Ovary (tissue), 9 donors: Measurements from ENCODE around the gene DRC3. TPM values are rescaled to one million over a fixed set of nuclear protein-coding genes. Genes with fewer than 3 reads are reported as not detected.

Experiments used
- DNase-seq, 5 donors: peaks; one replicate each; pipeline ENCODE4 v3.0.0-alpha.2; 2019 to 2020
- H3K27ac ChIP-seq, 2 donors: fragments of 200-600 bp; one replicate each; pipeline versions ENCODE4 v1.5.1 to v1.8.0; 2019 to 2022
- H3K27me3 ChIP-seq: fragments of 200-600 bp; one replicate; pipeline ENCODE4 v1.8.0; 2022
- H3K36me3 ChIP-seq: fragments of 200-600 bp; sonication (generic); one replicate; pipeline ENCODE4 v1.5.1; 2019
- H3K4me1 ChIP-seq: one replicate; pipeline ENCODE4 v1.8.1; 2013; ENCODE audit warnings: mild to moderate bottlenecking, moderate library complexity; ENCODE audit not compliant: insufficient read depth
- H3K4me3 ChIP-seq: fragments of 200-600 bp; sonication (generic); one replicate; pipeline ENCODE4 v1.5.1; 2017
- H3K9me3 ChIP-seq, 2 donors: fragments of 200-600 bp in 1 of 2; sonication (generic) in 1 of 2; one replicate each; pipeline versions ENCODE4 v1.5.1 to v1.8.1; 2013 to 2019; ENCODE audit warnings: mild to moderate bottlenecking in 1 of 2, moderate library complexity in 1 of 2
- EP300 ChIP-seq: sonication (generic); formaldehyde crosslinking; IDR thresholded peaks from one replicate; pipeline ENCODE4 v1.6.1; 2017; ENCODE audit warnings: antibody characterized with exemption
- POLR2A ChIP-seq: fragments of 450-650 bp; IDR thresholded peaks from one replicate; pipeline ENCODE4 v1.6.1; 2017; ENCODE audit warnings: antibody characterized with exemption, mild to moderate bottlenecking, moderate library complexity
- WGBS, 3 donors: extraction: QIAGEN DNeasy Blood & Tissue Kit in 1 of 3; methylation state at CpG; one replicate each; pipeline versions ENCODE4 v1.1.5 to v1.1.7; 2013 to 2017; 5-methylcytosine and 5-hydroxymethylcytosine counted together
- intact Hi-C, 4 donors: fragments of 100-400 bp; cut with DNase I; formaldehyde crosslinking; loops; one replicate each; pipeline versions ENCODE4 v1.11.0 to v1.15.1; 2022 to 2023
- polyA plus RNA-seq, 2 donors: library from polyadenylated mRNA; stranded (reverse); fragments of 200-250 nt in 1 of 2; fragments of 350-450 nt in 1 of 2; fragmentation: Illumina TruSeq in 1 of 2; extraction: RNeasy Lipid Tissue Mini Kit (QIAGEN cat#74804) in 1 of 2; gene quantifications; one replicate each; pipeline ENCODE4 v1.2.3, GENCODE V29; 2013 to 2014
- total RNA-seq, 7 donors: library from RNA; depleted of rRNA in 2 of 7; stranded (reverse); fragments of >200 nt in 2 of 7; fragmentation: NEBNext Ultra II Directional in 3 of 7; extraction: Animal tissue kit (Norgen Biotek cat#: 25700) in 3 of 7; gene quantifications; one replicate each; pipeline versions ENCODE4 v1.1.0 to v1.2.4, GENCODE V29; 2016 to 2023
- TF ChIP-seq, protein P1 (sequence below), 3 donors: fragments of 450-650 bp in 2 of 3; fragments of 200-600 bp in 1 of 3; IDR thresholded peaks; one replicate each; pipeline versions ENCODE4 v1.5.1 to v1.8.0; 2016 to 2022; ENCODE audit warnings: antibody characterized with exemption in 3 of 3, mild to moderate bottlenecking in 1 of 3
- donor health status: DM: no; HTN: no; CAD: no; lungs with moderate emphysema.
- donor health status: DM: no; HTN: no; CAD: no.
- donor health status: Bipolar disorder and iron deficiency.
- donor health status: DM: yes; HTN: yes; CAD: no.
- donor health status: DM: no; HTN: no; CAD: no.
- donor health status: DM: yes; HTN: yes; CAD: no.

The DRC3 gene
- total and polyA plus RNA-seq, 9 donors = 3.6 to 35.3 (median 6.0) TPM

- WGBS, 3 donors = 79 to 91% (median 87%) methylated on average over 15 of the region's 15 CpGs
- intact Hi-C loops = loop anchor here in 1 of 4 donors (10.0 kb wide), 1 partner anchor 144 kb away; no protein-coding TSS in a partner anchor
- peaks cover 5% of the 10 kb centered on the region for H3K4me1 ChIP-seq
- no peak overlapping the region for H3K27ac ChIP-seq
- H3K9me3 ChIP-seq = no peaks in the 10 kb centered on the region
- H3K27me3 ChIP-seq = no peaks in the 10 kb centered on the region
- H3K36me3 ChIP-seq = no peaks in the 10 kb centered on the region
- no peak for TF ChIP-seq POLR2A
- TF ChIP-seq, protein P1, sequence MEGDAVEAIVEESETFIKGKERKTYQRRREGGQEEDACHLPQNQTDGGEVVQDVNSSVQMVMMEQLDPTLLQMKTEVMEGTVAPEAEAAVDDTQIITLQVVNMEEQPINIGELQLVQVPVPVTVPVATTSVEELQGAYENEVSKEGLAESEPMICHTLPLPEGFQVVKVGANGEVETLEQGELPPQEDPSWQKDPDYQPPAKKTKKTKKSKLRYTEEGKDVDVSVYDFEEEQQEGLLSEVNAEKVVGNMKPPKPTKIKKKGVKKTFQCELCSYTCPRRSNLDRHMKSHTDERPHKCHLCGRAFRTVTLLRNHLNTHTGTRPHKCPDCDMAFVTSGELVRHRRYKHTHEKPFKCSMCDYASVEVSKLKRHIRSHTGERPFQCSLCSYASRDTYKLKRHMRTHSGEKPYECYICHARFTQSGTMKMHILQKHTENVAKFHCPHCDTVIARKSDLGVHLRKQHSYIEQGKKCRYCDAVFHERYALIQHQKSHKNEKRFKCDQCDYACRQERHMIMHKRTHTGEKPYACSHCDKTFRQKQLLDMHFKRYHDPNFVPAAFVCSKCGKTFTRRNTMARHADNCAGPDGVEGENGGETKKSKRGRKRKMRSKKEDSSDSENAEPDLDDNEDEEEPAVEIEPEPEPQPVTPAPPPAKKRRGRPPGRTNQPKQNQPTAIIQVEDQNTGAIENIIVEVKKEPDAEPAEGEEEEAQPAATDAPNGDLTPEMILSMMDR (IDR thresholded peaks at IDR 0.05) = no peak
- no peak for TF ChIP-seq EP300
- no peak overlapping the region for H3K4me3 ChIP-seq
- DNase-seq = no peak
Observed at GRCh38 chr17:18018411-18018921, 45.8 kb downstream of the DRC3 start.

DNA sequence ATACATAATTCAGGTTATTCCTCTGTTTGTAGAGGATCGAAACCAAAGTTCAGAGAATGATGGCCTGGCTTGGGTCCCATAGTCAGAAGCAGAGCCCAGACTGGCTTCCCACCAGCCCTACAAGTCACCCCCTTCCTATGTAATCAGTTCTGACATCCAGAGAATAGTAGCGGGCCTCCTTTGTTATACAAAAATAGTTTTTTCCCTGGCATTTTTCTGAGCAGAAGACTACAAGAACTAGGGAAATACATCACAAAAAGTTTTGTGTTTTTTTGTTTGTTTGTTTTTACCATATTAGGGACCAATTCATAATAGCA lies 47.1 kb downstream of the DRC3 start:
- no peaks in the 10 kb centered on the region for H3K27me3 ChIP-seq
- DNase-seq = no peak
- intact Hi-C loops = loop anchor here in 2 of 4 donors (10.0 kb wide), 2 partner anchors 135 to 145 kb away; no protein-coding TSS in a partner anchor
- TF ChIP-seq POLR2A = no peak
- no peak for TF ChIP-seq EP300
- TF ChIP-seq, protein P1 (IDR thresholded peaks at IDR 0.05) = no peak
- H3K9me3 ChIP-seq = no peaks in the 10 kb centered on the region
- no peak overlapping the region for H3K4me3 ChIP-seq
- no peak overlapping the region for H3K27ac ChIP-seq
- H3K4me1 ChIP-seq = peaks cover 5% of the 10 kb centered on the region
- H3K36me3 ChIP-seq = no peaks in the 10 kb centered on the region
- 69 to 86% (median 81%) methylated on average over 2 of the region's 2 CpGs for WGBS, 3 donors

DNA sequence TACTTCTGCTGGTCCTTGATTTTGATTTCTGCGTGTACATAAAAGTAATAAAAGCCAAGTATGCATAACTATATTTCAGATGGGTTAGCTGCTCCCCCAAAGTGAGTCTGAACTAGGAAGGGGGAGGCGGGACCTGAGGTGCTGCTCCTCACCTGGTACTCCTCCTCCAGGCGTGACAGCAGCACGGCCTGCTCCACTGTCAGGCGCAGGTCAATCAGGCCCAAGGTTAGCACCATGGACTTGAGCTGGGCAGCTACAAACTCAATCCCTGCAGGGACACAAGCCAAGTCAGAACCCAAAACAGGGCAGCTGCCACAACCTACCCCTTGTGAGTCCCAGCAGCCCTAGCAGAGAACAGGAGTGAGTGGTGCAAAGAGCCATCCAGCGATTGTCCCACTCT lies 48.3 kb downstream of the DRC3 start:
- intact Hi-C loops = loop anchor here in 1 of 4 donors (10.0 kb wide), 1 partner anchor 136 kb away; no protein-coding TSS in a partner anchor

GRCh38 chr17:18021372-18021771 lies 48.7 kb downstream of the DRC3 start:
- 91 to 97% (median 94%) methylated on average over 5 of the region's 5 CpGs for WGBS, 3 donors

More for the DNA sequence above, 48.3 kb downstream of the DRC3 start:
- Histone ChIP-seq H3K36me3 (no peaks in the 10 kb centered on the region), H3K27ac (no peak overlapping the region), H3K27me3 (no peaks in the 10 kb centered on the region), H3K4me3 (no peak overlapping the region), H3K4me1 (peaks cover 5% of the 10 kb centered on the region), H3K9me3 (no peaks in the 10 kb centered on the region)
- no peak for DNase-seq
- TF ChIP-seq, protein P1 (IDR thresholded peaks at IDR 0.05) = no peak
- TF ChIP-seq EP300 (no peak), POLR2A (no peak)
- 97 to 98% (median 98%) methylated on average over 6 of the region's 6 CpGs for WGBS, 3 donors

More at GRCh38 chr17:18021372-18021771, 48.7 kb downstream of the DRC3 start:
- Histone ChIP-seq H3K27me3 (no peaks in the 10 kb centered on the region), H3K27ac (no peak overlapping the region), H3K36me3 (no peaks in the 10 kb centered on the region), H3K4me3 (no peak overlapping the region), H3K9me3 (no peaks in the 10 kb centered on the region), H3K4me1 (peaks cover 5% of the 10 kb centered on the region)
- TF ChIP-seq POLR2A (no peak), EP300 (no peak)
- TF ChIP-seq, protein P1 (IDR thresholded peaks at IDR 0.05) = no peak
- no peak for DNase-seq
- intact Hi-C loops = loop anchor here in 1 of 4 donors (10.0 kb wide), 1 partner anchor 137 kb away; no protein-coding TSS in a partner anchor
